SU-DHL-6 (cell line): ENCODE results near the gene TMPRSS13.

Source experiments
- H2AFZ ChIP-seq: fragments of 200-600 bp; sonication (generic); 2 replicates; pipeline ENCODE4 v1.6.1; 2014; ENCODE audit warnings: low read depth, mild to moderate bottlenecking, moderate library complexity, mixed read lengths, antibody characterized with exemption, low read length; ENCODE audit not compliant: severe bottlenecking
- H3F3A ChIP-seq: fragments of 200-600 bp; shearing (Covaris generic); 2 replicates; pipeline ENCODE4 v1.6.0; 2016; ENCODE audit warnings: antibody characterized with exemption, mild to moderate bottlenecking; ENCODE audit not compliant: insufficient read depth
- H3K27ac ChIP-seq: fragments of 200-600 bp; sonication (generic); 2 replicates; pipeline ENCODE4 v1.5.1; 2016; ENCODE audit warnings: low read depth, mild to moderate bottlenecking, low read length, moderate library complexity, mixed read lengths
- H3K27me3 ChIP-seq: fragments of 200-600 bp; sonication (generic), shearing (Covaris generic); 2 replicates; pipeline ENCODE4 v1.6.0; 2014; ENCODE audit warnings: mild to moderate bottlenecking, low read length
- H3K36me3 ChIP-seq: fragments of 200-600 bp; sonication (generic); 2 replicates; pipeline ENCODE4 v1.6.1; 2014; ENCODE audit warnings: mild to moderate bottlenecking, low read length, mixed read lengths
- H3K4me2 ChIP-seq: fragments of 300-600, 200-600 bp; shearing (Covaris generic), sonication (generic); 2 replicates; pipeline ENCODE4 v1.6.0; 2014; ENCODE audit warnings: low read length, low read depth, mild to moderate bottlenecking; ENCODE audit not compliant: poor library complexity, severe bottlenecking
- H3K4me3 ChIP-seq: fragments of 200-600 bp; sonication (generic); 2 replicates; pipeline ENCODE4 v1.5.1; 2014; ENCODE audit warnings: antibody characterized with exemption, low read length, mild to moderate bottlenecking, mixed read lengths; ENCODE audit not compliant: insufficient read depth, poor library complexity, severe bottlenecking
- H3K79me2 ChIP-seq: fragments of 200-600 bp; sonication (generic); 2 replicates; pipeline ENCODE4 v1.6.1; 2014; ENCODE audit warnings: mild to moderate bottlenecking, low read length, moderate library complexity; ENCODE audit not compliant: insufficient read depth
- H3K9ac ChIP-seq: fragments of 200-600 bp; sonication (generic); 2 replicates; pipeline ENCODE4 v1.7.0; 2014; ENCODE audit warnings: mild to moderate bottlenecking, low read length
- H3K9me2 ChIP-seq: fragments of 200-600 bp; sonication (generic); replicated peaks from 2 replicates; pipeline ENCODE4 v1.6.1; 2014; ENCODE audit warnings: low read length; ENCODE audit not compliant: insufficient read depth
- H3K9me3 ChIP-seq: fragments of 200-600 bp; sonication (generic); 2 replicates; pipeline ENCODE4 v1.6.1; 2014; ENCODE audit warnings: low read length, mixed read lengths; ENCODE audit not compliant: insufficient read depth
- H4K20me1 ChIP-seq: fragments of 200-600 bp; sonication (generic); 2 replicates; pipeline ENCODE4 v1.6.1; 2014; ENCODE audit warnings: low read depth, mild to moderate bottlenecking, antibody characterized with exemption, low read length, moderate library complexity, mixed read lengths
- EZH2phosphoT487 ChIP-seq: fragments of 200-600 bp; sonication (generic), shearing (Covaris generic); conservative IDR thresholded peaks from 2 replicates; pipeline ENCODE4 v1.6.1; 2018; ENCODE audit warnings: mild to moderate bottlenecking, antibody characterized with exemption, low read length, moderate library complexity, mixed read lengths
- TF ChIP-seq, protein P1 (sequence below): fragments of 200-600 bp; sonication (generic); IDR thresholded peaks from one replicate; pipeline ENCODE4 v1.5.1; 2017; ENCODE audit warnings: antibody characterized with exemption, mild to moderate bottlenecking, low read length, moderate library complexity; ENCODE audit not compliant: insufficient read depth, poor library complexity, severe bottlenecking

TMPRSS13 gene

DNA sequence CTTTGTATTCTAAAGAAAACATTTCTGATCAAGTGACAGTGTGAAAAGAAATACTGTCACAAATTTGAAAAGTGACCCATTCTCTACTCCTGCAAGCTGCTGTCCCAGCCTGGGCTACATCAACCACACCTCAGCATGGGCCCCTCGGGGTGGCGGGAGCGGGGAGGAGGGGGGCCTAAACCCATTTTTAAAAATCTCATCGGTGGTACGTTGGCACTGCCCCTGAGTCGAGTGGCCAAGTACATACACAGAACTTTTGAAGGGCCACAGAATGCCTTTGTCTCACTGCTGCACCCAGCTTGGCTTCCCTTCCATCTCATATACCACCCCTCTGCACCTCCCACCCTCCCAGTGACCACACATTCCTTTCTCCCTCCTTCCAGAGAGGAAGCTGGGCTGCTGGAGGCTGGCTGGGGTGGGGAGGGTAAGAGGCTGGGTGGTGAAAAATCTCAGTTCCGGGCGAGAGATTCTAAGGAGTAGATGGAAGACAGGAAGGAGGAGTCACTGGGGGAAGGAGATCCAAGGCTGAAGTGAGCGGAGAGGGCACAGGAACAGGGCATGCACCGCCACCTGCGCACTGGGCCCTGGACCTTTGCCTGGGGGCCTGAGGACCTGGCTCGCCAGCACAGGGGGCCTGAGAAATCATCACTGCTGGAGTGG is 73.9 kb downstream of the TMPRSS13 start:
- Histone ChIP-seq H3K4me2 (no peak overlapping the region), H3K9me3 (no peaks in the 10 kb centered on the region), H3K9ac (no peak overlapping the region), H3K27ac (no peak overlapping the region), H2AFZ (no peak overlapping the region), H3K4me3 (no peak overlapping the region), H3K36me3 (no peaks in the 10 kb centered on the region), H3K9me2 (no peaks in the 10 kb centered on the region), H3K27me3 (no peaks in the 10 kb centered on the region), H3K79me2 (no peaks in the 10 kb centered on the region), H4K20me1 (no peaks in the 10 kb centered on the region), H3F3A (no peaks in the 10 kb centered on the region)
- no peak for TF ChIP-seq EZH2phosphoT487
- TF ChIP-seq, protein P1, sequence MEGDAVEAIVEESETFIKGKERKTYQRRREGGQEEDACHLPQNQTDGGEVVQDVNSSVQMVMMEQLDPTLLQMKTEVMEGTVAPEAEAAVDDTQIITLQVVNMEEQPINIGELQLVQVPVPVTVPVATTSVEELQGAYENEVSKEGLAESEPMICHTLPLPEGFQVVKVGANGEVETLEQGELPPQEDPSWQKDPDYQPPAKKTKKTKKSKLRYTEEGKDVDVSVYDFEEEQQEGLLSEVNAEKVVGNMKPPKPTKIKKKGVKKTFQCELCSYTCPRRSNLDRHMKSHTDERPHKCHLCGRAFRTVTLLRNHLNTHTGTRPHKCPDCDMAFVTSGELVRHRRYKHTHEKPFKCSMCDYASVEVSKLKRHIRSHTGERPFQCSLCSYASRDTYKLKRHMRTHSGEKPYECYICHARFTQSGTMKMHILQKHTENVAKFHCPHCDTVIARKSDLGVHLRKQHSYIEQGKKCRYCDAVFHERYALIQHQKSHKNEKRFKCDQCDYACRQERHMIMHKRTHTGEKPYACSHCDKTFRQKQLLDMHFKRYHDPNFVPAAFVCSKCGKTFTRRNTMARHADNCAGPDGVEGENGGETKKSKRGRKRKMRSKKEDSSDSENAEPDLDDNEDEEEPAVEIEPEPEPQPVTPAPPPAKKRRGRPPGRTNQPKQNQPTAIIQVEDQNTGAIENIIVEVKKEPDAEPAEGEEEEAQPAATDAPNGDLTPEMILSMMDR = no peak

DNA sequence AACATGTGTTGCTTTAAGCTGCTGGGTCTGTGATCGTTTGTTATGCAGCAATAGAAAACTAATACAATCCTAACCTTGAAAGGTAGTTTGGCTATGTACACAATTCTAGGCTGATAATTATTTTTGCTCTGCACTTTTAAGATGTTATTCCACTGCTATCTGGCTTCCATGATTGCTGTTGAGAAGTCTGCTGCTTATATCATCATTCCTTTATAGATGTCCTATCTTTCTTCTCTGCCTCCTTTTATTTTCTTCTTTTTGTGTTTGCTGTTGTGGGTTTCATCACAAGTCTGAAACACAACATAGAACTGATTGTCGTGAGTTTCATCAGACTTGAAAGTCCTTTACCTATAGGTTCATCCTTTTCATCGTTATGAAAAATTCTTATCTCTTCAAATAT is 76.9 kb downstream of the TMPRSS13 start:
- H3K9me3 ChIP-seq = no peaks in the 10 kb centered on the region
- H3K36me3 ChIP-seq = no peaks in the 10 kb centered on the region
- no peak overlapping the region for H3K4me2 ChIP-seq
- H3K27me3 ChIP-seq = no peaks in the 10 kb centered on the region
- no peak overlapping the region for H2AFZ ChIP-seq
- no peak overlapping the region for H3K27ac ChIP-seq
- no peak overlapping the region for H3K4me3 ChIP-seq
- no peaks in the 10 kb centered on the region for H3F3A ChIP-seq
- no peaks in the 10 kb centered on the region for H4K20me1 ChIP-seq
- H3K9me2 ChIP-seq = no peaks in the 10 kb centered on the region
- TF ChIP-seq EZH2phosphoT487 = no peak
- TF ChIP-seq, protein P1 = no peak
- H3K9ac ChIP-seq = no peak overlapping the region
- no peaks in the 10 kb centered on the region for H3K79me2 ChIP-seq

DNA sequence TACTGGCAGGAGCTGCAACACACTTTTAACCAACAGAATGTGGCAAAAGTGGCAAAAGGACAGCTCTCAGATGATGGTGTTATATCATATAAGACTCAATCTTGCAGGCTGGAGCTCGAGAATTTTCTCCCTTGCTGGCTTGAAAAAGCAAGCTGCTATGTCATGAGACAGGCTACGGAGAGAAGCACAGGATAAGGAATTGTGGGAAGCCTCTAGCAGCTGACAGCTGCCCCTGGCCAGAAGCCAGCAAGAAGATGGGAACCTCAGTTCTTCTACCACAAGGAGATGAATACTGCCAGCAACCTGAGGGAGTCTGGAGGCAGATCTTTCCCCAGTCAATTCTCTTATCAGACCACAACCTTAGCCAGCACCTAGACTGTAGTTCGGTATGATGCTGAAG is 77.3 kb downstream of the TMPRSS13 start:
- H3K4me3 ChIP-seq = no peak overlapping the region
- H3F3A ChIP-seq = no peaks in the 10 kb centered on the region
- H4K20me1 ChIP-seq = no peaks in the 10 kb centered on the region
- no peak overlapping the region for H3K27ac ChIP-seq
- H3K79me2 ChIP-seq = no peaks in the 10 kb centered on the region
- TF ChIP-seq, protein P1 = no peak
- no peak for TF ChIP-seq EZH2phosphoT487
- no peak overlapping the region for H3K4me2 ChIP-seq
- no peaks in the 10 kb centered on the region for H3K36me3 ChIP-seq
- H3K27me3 ChIP-seq = no peaks in the 10 kb centered on the region
- H3K9me2 ChIP-seq = no peaks in the 10 kb centered on the region
- H2AFZ ChIP-seq = no peak overlapping the region
- H3K9me3 ChIP-seq = no peaks in the 10 kb centered on the region
- H3K9ac ChIP-seq = no peak overlapping the region
